ENCODE results near the gene DCXR. TPM values are rescaled to one million over a fixed set of nuclear protein-coding genes. Genes with fewer than 3 reads are reported as not detected.
A peak's percentile ranks its signal among the peaks of the same experiment; 100 is the strongest.

The DCXR gene
- polyA plus RNA-seq, 10 donors = 20.6 to 42.5 (median 35.0) TPM

DNA sequence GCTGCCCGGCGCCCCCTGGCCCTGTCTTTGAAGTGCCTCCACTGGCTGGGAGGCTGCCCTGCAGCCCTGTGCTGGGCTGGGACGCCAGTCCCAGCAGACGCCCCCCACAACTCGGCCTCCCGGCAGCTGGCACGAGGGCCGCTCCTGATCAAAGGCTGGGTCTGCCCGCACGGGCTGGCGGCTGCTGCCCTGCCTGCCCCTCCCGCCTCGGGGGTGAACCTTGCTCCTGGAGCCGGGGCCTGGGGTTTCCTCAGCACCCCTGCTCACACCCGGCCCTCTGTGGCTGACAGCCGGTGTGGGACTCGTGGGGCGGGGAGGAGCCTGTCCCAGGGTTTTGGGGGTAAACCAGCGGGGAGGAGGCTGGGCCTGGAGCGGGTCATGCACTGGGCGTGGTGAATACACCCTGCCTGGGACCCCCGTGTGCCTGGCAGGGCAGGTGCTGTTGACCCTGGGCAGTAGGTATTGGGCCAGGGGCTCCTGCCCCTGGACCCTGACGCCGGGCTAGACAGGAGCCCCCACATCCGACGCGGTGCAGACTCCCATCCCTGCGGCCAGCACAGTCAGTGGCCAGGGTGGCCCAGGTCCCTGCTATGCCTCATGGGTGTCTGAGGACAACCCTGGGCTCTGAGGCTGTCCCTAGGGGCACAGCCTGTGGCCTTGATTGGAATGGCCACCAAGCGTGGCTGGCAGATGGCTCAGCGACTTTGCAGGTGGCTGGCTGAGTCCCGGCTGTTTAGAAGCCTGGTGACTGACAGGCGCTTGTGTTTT is 36.5 kb downstream of the DCXR start:
- DNase-seq = peak in 1 of 3 donors; percentile 49

DNA sequence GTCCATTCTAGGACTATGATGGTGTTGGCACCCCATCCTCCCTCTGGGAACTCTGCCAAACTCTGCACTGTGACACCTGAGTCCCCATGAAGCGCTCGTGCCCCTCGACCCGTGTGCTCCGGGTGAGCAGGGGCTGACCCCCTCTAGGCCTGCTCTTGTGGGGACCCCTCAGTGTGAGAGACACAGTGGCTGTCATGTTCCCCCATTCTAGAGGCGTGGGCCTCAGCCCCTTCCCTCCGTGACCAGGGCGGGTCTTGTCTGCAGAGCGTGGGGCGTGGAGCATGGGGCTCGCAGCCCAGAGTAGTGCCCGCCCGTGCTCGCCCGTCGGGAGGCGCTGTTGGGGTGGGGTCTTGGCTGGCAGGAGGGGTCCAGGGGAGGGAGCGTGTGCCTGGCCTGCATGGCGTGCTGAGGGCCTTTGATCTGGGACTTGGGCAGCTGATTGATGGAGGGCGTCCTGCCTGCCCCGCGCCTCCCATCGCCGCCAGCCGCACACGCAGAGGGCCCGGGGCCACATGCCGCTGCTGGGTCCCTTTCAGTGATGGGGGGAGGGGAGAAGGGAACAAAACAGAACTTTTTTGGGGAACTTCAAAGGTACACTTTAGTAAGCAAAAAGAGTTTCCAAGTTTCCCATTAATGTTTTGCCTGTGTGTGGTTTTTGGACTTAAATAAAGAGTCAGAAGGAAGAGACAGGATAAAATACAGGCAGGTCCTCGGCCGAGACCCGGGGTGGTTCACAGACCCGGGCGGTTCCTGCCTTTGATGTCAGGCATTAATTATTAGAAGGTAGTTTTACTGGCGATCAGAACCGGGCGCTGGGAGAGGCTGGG is 37.3 kb downstream of the DCXR start:
- DNase-seq = no peak

DNA sequence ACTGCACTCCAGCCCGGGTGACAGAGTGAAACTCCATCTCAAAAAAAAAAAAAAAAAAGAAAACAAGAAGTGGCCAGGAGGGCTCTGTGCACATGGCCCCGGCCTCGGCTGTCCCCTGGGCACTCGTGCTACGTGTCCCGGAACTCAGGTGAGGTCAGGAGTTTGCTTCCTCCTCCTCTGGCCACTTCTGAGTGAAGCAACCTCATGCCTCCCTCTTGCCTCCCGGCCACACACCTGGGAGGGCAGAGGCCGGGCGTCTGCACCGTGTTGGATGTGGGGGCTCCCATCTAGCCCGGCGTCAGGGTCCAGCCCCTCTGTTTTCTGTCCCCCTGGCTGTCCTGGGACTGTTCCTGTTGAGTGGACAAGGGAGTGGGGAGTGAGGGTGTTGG is 37.9 kb downstream of the DCXR start:
- no peak for DNase-seq

- peak in 1 of 3 donors; percentile 49 for DNase-seq
Measured at GRCh38 chr17:81998691-81999438, 38.6 kb downstream of the DCXR start.

DNA sequence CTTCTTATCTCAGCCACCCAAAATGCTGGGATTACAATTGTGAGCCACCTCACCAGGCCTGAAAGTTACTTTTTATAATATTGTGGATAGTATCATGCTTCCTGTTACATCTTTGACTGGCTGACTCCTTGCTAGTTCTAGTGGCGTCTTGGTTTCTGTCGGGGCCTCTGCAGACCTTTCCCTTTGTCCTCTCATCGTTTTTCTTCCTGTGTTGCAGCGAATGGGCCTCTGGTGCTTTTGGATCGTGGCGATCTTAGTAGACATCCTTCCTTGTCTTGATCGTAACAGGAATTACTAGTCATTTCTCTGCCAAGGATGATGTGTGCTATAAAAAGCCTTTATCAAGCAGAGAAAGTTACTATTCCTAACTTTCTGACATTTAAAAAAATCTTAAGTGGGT is 39.3 kb downstream of the DCXR start:
- no peak for DNase-seq

DNA sequence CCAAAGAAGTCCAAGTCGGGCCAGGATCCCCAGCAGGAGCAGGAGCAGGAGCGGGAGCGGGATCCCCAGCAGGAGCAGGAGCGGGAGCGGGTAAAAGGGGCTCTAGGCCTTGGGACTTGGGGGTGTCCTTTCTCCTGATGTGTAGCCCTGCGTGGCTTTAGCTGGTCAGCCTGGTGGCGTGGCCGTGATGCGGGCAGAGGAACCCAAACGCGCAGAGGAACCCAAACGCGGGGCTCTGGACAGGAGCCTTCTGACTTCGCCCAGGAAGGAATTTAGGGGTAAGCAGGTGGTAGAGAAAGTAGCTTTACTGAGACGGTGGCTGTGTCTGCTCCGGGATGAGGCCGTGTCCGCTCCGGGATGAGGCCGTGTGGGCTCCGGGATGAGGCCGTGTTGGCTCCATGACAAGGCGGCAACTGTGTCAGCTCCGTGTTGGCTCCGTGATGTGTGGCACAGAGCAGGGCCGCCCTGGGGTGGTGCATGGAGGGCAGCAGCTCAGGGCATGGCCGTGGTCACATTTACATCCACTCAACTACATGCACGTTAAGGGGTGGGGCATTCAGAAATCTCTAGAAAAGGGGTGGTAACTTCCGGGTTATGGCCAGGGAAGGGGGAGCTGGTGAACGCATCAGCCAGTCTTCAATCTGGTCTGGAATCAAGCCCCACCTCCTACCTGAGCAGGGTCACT is 40.6 kb downstream of the DCXR start:
- no peak for DNase-seq

DNA sequence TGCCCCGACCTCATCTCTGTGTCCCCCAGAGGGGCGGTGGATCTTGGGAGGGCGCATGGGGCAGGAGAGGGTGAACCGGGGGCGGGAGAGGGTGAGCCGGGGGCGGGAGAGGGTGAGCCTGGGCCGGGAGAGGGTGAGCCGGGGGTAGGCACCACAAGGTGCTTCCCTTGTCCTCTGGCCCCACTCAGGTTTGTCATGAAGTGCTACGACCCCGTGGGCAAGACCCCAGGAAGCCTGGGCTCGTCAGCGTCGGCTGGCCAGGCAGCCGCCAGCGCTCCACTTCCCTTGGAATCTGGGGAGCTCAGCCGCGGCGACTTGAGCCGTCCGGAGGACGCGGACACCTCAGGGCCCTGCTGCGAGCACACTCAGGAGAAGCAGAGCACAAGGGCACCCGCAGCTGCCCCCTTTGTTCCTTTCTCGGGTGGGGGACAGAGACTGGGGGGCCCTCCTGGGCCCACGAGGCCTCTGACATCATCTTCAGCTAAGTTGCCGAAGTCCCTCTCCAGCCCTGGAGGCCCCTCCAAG is 41.2 kb downstream of the DCXR start:
- DNase-seq = no peak

DNA sequence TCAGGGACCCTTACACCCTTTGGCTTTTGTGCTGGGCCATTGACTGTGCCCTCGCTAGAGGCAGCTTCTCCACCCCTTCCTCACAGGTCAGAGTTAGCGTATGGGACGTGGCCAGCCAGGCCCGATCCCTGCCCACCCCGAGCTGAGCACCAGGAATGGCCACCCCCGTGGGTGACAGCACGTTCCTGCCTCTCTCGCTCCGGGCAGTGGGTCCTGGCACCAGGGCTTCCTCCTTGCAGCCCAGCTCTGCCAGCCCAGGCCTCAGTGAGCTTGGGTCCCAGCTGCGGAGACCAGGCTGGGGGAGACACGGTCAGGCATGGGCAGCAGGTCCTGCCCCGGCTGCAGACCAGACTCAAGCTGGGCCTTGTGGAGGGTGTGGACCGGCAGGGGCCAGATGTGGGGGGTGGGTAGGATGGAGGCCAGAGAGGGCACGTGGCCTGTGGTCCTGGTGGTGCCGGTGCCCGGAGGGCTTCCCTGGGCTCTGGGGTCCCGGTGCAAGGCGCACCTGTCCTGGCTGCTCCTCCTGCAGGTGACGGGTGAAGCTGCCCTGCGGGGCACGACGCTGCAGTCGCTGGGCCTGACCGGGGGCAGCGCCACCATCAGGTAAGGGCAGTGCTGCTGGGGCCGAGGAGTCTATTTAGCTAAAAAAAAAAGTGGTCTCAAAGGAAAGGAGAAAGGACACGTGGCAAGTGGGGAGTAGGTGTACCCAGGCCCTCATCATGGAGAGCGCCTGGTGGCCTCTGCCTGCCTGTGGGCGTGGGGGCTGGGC is 41.9 kb downstream of the DCXR start:
- no peak for DNase-seq

DNA sequence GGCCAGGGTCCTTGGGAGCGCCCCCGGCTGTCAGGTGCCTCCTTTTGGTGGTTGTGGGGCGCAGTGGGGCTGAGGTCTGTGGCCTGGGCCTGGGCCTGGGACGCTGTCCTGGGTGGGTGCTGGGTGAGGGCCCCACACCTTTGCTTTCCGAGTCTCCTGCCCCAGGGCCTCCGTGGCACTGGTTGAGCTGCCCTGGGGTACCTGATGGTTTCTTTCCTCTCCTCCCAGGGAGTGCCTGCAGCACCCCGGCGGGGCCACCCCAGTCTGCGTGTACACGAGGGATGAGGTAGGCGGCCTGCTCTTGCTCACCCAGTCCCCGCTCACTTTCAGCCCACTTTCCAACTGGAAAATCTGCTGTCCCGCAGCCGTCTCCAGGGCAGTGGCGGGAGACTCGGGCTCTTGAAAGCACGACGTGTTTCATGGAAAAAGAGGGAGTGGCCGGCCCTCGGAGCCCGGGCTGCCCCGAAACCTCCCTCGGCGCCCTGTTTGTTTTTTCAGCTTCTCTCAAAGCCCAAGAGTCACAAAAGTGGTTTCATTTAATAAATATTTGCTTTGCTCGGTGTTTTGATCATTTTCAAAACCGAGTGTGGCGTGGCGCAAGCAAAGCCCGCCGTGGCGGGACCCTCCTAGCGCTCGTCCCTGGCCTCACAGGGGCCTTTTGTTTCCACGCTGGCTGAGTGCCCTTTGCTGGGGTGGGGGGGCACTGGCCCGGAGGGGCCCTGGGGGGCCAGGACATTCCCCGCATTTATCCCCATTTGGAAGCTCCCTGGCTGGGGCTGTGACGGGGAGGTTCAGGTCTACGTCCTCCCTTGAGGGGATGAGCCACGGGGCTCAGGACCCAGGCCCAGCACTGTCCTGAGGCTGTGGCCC is 42.7 kb downstream of the DCXR start:
- DNase-seq = no peak

- DNase-seq = no peak
Measured at GRCh38 chr17:81993729-81994592, 43.5 kb downstream of the DCXR start.

DNA sequence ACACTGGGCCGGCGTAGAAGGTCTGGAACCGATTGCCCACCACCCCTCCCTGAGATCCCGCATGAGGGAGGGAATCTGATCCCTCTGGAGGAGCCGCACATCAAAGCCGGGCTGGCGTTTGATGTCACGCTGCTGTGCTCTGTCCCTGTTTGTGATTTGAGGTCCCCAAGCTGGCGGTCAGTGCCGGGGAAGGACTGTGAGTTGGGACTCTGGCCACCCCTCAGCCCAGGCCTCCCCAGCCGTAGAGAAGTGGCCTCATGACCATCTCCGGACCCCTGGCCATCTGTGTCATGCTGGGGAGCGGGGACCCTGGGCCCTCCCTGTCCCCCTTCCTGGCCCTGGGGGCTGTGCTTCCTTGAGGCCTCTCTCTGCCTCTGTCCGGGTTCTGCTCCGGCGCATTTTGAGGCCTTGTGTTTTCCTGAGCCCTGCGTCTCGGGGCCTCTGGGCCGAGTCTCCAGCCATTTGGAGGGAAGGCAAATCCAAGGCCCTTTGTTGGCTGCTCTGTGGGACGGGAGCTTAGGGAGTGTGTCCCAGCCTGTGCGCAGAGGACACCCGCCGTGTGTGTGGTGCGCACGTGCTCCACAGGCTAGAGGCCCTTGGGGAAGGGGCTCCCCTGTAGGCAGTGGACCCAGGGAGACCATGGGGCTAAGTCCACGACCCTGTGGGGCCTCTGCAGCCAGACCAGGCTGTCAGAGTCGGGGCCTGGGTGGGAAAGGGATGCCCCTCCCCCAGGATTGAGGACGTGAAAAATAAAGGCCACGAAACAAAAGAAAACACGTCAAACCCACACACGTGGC is 45.0 kb downstream of the DCXR start:
- DNase-seq = peak in 2 of 3 donors; percentile 8 to 53

GRCh38 chr17:81991684-81992305 is 45.7 kb downstream of the DCXR start:
- DNase-seq = peak; percentile 63 to 76 (median 69)

DNA sequence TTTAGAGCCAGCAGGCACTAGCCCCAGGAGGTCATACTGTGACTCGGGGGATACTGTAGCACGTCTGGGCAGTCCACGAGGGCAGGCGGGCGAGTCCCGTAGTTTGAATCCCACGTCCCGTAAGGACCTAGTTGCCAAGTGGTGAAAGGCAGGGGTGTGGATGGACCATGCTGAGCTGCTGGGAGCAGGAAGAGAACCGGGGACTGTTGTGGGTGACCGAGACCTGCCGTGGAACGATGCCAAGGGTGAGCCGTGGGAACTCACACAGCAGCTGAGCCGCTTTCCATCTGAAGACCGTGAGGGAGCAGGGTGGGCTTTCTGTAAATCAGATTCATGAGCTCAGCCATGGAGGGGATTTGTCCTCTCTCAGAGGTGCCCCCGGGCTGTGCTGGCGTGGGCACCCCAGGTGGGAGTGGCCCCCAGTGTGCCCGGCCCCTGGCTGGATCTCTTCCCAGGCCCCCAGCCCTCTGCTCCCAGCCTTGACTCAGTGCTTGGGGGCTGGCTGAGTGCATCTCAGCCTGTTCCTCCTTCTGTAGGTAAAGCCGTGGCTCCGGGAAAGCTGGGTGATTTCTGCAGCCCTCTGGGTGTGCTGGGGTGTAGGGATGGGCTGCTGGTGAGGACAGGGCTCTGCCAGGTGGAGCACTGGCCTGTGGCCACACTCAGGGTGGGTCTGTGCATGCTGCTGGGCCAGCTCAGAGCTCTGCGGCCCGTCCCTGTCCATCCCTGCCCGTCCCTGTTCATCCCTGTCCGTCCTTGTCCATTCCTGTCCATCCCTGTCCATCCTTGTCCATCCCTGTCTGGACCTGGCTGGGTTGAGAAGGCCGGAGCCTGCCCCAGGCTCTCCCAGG is 46.4 kb downstream of the DCXR start:
- DNase-seq = no peak

- DNase-seq = no peak
Measured at GRCh38 chr17:81987161-81987770, 50.2 kb downstream of the DCXR start.

DNA sequence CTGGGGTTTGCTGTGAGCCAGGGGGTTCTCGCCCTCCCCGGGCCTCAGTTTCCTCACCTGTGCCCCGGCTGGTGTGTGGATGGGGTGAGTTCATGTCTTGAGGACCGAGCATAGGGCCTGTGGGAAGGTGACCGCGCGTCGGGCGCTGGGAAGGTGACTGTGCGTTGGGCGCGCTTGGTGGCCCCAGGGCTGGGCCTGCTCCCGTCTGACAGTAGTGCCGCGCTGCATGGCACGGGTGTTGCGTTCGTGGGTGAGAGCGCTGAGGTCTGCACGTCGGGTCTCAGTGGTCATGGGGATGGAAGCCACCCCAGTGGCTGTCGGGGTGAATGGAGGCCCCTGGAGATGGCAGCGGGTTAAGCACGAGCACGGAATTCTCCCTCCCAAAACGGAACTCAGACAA is 50.9 kb downstream of the DCXR start:
- DNase-seq = no peak
